DMS53 (cell line): ENCODE results near the gene MRPL9.

Experiments
- DNase-seq: peaks from one replicate; lab custom pipeline; 2025; lab: John Stamatoyannopoulos, UW

The MRPL9 gene

GRCh38 chr1:151729966-151730291, 33.4 kb downstream of the MRPL9 start:
- peak; percentile 58 for DNase-seq

- peak; percentile 73 for DNase-seq
These were observed 33.9 kb downstream of the MRPL9 start for GRCh38 chr1:151729157-151729965.

- no peak for DNase-seq
These were observed 34.9 kb downstream of the MRPL9 start for GRCh38 chr1:151728151-151729054.

- DNase-seq: peak; percentile 31
These were observed 39.4 kb downstream of the MRPL9 start for GRCh38 chr1:151723726-151724370.

- DNase-seq: peak; percentile 41
These were observed 41.3 kb downstream of the MRPL9 start for GRCh38 chr1:151721788-151722510.

- peak; percentile 66 for DNase-seq
These were observed 42.1 kb downstream of the MRPL9 start, which contains the start of gene RIIAD1 for GRCh38 chr1:151720974-151721787. RIIAD1 (plus strand) TSS chr1:151721522; CDS start chr1:151721537, 15 bp downstream.

- no peak for DNase-seq
These were observed 42.7 kb downstream of the MRPL9 start for GRCh38 chr1:151720554-151720953.

- DNase-seq: no peak
These were observed 43.2 kb downstream of the MRPL9 start for GRCh38 chr1:151720125-151720524.

- DNase-seq: no peak
These were observed 44.6 kb downstream of the MRPL9 start for GRCh38 chr1:151718666-151719065.

- DNase-seq: peak; percentile 23
These were observed 45.3 kb downstream of the MRPL9 start for GRCh38 chr1:151718011-151718431.

GRCh38 chr1:151716771-151717631, 46.3 kb downstream of the MRPL9 start, which contains the start of gene CELF3:
CELF3 (minus strand) TSS chr1:151716803; CDS start chr1:151716020, 783 bp downstream.
- peak; percentile 99 for DNase-seq

- DNase-seq: no peak
These were observed 46.9 kb downstream of the MRPL9 start for GRCh38 chr1:151716405-151716762.

GRCh38 chr1:151715726-151716404, 47.4 kb downstream of the MRPL9 start:
- DNase-seq: peak; percentile 79

GRCh38 chr1:151714820-151715725, 48.2 kb downstream of the MRPL9 start:
- DNase-seq: peak; percentile 44

- peak; percentile 71 for DNase-seq
These were observed 49.4 kb downstream of the MRPL9 start for GRCh38 chr1:151713874-151714273.

GRCh38 chr1:151713044-151713443, 50.3 kb downstream of the MRPL9 start:
- DNase-seq: peak; percentile 96

- peak; percentile 96 for DNase-seq
These were observed 51.3 kb downstream of the MRPL9 start for GRCh38 chr1:151711951-151712350.
